AG04450 (cell line): ENCODE results near the gene ZFP91. TPM values are rescaled to one million over a fixed set of nuclear protein-coding genes. Genes with fewer than 3 reads are reported as not detected.

Experiments used
- CTCF ChIA-PET: fragments of 300-600, 350-600 bp; formaldehyde crosslinking; extraction: SDS; loops from one replicate; lab custom pipeline; 2022; ENCODE audit warnings: antibody characterized with exemption, inconsistent platforms; lab: Charles Lee
- POLR2A ChIA-PET: fragments of 350-600 bp; formaldehyde crosslinking; extraction: SDS; loops from one replicate; lab custom pipeline; 2021; ENCODE audit warnings: antibody characterized with exemption, inconsistent platforms; lab: Yijun Ruan, JAX
- DNase-seq: peaks from one replicate; pipeline ENCODE4 v3.0.0-alpha.2; 2011; ENCODE audit warnings: low read depth, low spot score
- H3K27ac ChIP-seq: one replicate; pipeline ENCODE4 v1.5.1; 2012; ENCODE audit warnings: low read depth, low read length, control low read depth
- H3K27me3 ChIP-seq: one replicate; pipeline ENCODE4 v1.6.0; 2012; ENCODE audit warnings: low read length; ENCODE audit not compliant: control insufficient read depth, insufficient read depth
- H3K4me3 ChIP-seq: 2 replicates; pipeline ENCODE4 v1.5.1; 2011; ENCODE audit warnings: mild to moderate bottlenecking, low read depth, low read length, control low read depth
- H3K9me3 ChIP-seq: 2 replicates; pipeline ENCODE4 v1.5.1; 2012; ENCODE audit warnings: low read length; ENCODE audit not compliant: control insufficient read depth, insufficient read depth
- polyA plus RNA-seq: library from polyadenylated mRNA; depleted of rRNA; stranded (reverse); fragments of >200 nt; gene quantifications from 2 replicates; pipeline ENCODE4 v1.2.3, GENCODE V29; 2011
- TF ChIP-seq, protein P1 (sequence below): IDR thresholded peaks from 2 replicates; pipeline ENCODE4 v1.5.1; 2011; ENCODE audit warnings: low read depth, low read length, control low read depth, inconsistent platforms

The ZFP91 gene
- polyA plus RNA-seq, 1 experiment, result 47.9 TPM

DNA sequence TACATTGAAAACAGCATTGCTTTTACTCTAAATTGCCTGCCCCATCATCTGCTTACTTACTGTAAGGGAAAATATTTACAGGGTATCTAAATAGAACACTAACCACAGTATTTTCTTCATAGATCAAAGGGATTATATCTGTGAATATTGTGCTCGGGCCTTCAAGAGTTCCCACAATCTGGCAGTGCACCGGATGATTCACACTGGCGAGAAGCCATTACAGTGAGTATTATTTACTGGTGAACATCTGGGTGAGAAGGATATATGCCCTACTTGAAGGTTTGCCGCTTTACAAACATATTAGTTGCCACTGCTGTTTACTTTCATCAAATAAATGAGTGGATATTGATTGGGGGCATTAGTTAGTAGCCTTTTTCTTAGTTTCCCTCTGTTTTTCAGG, 37.7 kb downstream of the ZFP91 start:
- DNase-seq, result peak; percentile 91
- CTCF ChIA-PET, result no interaction called here
- H3K4me3 ChIP-seq, result no peak overlapping the region
- H3K27me3 ChIP-seq, result no peaks in the 10 kb centered on the region
- H3K27ac ChIP-seq, result no peak overlapping the region
- no peaks in the 10 kb centered on the region for H3K9me3 ChIP-seq
- POLR2A ChIA-PET, result no interaction called here
- TF ChIP-seq, protein P1, sequence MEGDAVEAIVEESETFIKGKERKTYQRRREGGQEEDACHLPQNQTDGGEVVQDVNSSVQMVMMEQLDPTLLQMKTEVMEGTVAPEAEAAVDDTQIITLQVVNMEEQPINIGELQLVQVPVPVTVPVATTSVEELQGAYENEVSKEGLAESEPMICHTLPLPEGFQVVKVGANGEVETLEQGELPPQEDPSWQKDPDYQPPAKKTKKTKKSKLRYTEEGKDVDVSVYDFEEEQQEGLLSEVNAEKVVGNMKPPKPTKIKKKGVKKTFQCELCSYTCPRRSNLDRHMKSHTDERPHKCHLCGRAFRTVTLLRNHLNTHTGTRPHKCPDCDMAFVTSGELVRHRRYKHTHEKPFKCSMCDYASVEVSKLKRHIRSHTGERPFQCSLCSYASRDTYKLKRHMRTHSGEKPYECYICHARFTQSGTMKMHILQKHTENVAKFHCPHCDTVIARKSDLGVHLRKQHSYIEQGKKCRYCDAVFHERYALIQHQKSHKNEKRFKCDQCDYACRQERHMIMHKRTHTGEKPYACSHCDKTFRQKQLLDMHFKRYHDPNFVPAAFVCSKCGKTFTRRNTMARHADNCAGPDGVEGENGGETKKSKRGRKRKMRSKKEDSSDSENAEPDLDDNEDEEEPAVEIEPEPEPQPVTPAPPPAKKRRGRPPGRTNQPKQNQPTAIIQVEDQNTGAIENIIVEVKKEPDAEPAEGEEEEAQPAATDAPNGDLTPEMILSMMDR, result no peak

DNA sequence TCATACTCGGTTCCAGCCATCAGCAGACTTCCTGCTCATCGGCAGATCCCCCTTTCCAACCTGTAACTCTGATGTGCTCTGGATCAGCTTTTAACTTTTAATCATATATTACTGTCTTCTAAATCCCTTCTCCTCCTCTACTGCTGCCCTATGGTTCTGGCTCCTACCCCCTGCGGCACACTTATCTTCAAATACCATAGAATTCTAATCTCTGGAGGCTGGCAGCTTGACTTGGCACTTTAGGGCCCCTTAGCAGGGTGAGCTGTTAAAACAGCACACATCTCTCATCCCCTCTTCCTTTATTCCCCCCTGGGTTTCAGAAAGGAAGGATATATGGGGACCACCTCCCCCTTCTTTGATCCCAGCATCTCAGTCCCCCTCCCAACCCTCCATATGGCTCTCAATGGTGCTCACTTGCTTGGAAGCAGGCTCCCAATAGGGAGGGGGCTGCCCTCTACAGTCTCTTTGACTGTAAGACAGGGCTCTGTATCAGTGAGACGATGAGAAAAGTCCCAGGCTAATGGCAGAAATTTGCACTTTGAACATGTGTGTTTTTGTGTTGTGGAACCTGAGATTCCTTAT, 39.2 kb downstream of the ZFP91 start:
- CTCF ChIA-PET, result interaction anchor here (0.7 to 2.4 kb wide), 4 partner anchors 10 to 51 kb away, joined by 3 to 16 read pairs (median 7); no protein-coding TSS in a partner anchor
- TF ChIP-seq, protein P1, result no peak

DNA sequence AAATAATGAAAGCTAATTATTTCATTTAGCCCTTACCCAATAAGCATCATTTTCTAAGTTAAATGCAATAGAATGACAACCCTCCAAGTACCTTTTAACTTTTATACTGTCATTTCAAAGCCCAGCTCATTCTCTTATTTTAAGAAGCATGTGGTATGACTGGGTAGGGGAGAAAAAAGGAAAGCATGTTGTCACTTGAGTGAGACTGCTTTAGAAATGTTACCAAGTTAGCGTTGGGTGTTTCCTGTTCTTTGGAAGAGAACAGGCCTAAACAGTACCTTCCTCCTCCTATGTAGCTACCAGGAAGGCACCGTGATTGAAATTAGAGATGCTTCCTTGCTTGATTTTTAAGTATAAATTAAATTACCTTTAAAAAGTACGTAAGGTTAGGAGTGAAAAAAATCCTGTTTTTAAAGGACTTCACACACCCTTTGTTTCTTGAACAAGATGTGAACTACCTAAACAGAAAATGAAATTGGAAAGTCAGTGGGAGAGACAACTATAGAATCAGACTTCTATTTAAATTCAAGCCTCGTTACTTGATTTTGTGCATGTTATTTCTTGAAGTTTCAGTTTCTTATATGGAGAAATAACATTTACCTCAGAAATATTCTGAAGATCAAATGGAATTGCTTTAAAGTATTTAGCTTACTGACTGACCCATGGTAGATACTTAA, 42.9 kb downstream of the ZFP91 start:
- H3K27me3 ChIP-seq, result no peaks in the 10 kb centered on the region
- no peak for DNase-seq
- no peak overlapping the region for H3K4me3 ChIP-seq
- H3K9me3 ChIP-seq, result no peaks in the 10 kb centered on the region
- ChIA-PET POLR2A (no interaction called here), CTCF (interaction anchor here (0.9 kb wide), 1 partner anchor 8 kb away, joined by 8 read pairs; no protein-coding TSS in a partner anchor)
- TF ChIP-seq, protein P1, result no peak
- H3K27ac ChIP-seq, result no peak overlapping the region

More for the DNA sequence above, 39.2 kb downstream of the ZFP91 start:
- H3K27ac ChIP-seq, result no peak overlapping the region
- H3K4me3 ChIP-seq, result no peak overlapping the region
- POLR2A ChIA-PET, result no interaction called here
- H3K9me3 ChIP-seq, result no peaks in the 10 kb centered on the region
- no peak for DNase-seq
- no peaks in the 10 kb centered on the region for H3K27me3 ChIP-seq

DNA sequence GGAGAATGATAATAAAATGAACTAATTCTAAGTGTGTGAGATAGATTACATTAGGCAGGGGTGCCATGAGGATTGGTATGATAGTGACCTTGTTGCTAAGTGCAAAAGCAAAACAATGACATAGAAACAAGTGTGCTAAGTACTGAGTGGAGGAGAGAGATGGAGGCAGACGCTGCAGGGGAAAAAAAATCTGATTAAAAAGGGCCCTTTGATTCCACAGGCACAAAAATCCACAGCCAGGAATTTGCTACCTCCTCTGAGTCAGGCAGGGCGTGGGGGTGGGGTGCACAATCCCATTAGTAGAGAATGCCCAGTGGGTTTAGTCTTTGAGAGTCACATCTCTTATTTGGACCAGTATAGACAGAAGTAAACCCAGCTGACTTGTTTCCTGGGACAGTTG, 43.5 kb downstream of the ZFP91 start, which contains the start of gene CNTF:
Gene CNTF (plus strand): TSS at position 322 of the 400 bp plus-strand sequence. CDS start 88 bp downstream, outside the sequence.
- Histone ChIP-seq H3K9me3 (no peaks in the 10 kb centered on the region), H3K4me3 (no peak within 1 kb of the TSS), H3K27me3 (no peaks in the 10 kb centered on the region), H3K27ac (no peak within 1 kb of the TSS)
- TF ChIP-seq, protein P1, result no peak
- POLR2A ChIA-PET, result no interaction called here
- no peak for DNase-seq
- CTCF ChIA-PET, result interaction anchor here (0.6 kb wide), 1 partner anchor 278 kb away, joined by 3 read pairs; no protein-coding TSS in a partner anchor

DNA sequence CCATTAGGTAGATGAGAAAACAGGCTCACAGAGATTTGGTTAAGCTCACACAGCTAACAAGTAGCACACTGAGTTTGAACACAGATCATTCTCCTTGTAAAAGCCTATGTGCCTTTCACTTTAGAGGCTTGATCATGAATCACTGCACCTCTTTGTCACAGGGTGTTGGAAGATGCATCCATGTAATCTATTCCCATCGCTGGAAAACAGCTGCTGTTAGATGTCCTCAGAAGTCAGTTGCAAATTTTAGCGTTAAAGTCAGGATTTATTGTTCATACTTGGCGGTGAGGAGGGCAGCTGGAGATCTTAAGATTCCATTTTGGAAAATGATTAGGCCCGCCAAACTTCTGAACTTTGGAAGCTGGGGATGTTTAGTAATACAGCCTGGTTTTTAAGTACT, 46.2 kb downstream of the ZFP91 start:
- Histone ChIP-seq H3K27ac (no peak overlapping the region), H3K4me3 (no peak overlapping the region), H3K27me3 (no peaks in the 10 kb centered on the region), H3K9me3 (no peaks in the 10 kb centered on the region)
- no peak for DNase-seq
- TF ChIP-seq, protein P1, result no peak
- CTCF ChIA-PET, result interaction anchor here (0.9 kb wide), 1 partner anchor 57 kb away, joined by 3 read pairs; no protein-coding TSS in a partner anchor
- POLR2A ChIA-PET, result no interaction called here
